Activated CD8-positive, alpha-beta memory T cell treated with anti-CD3 and anti-CD28 coated beads for 4 hours (primary cell): ENCODE data around the gene FCSK.
"Not testable (repeated sequence)": the region's sequence is repeated elsewhere in the genome, so short reads cannot be mapped to it uniquely, and the experiment has no call there.

ENCODE experiments used
- DNase-seq, 2 donors: peaks; one replicate each; pipeline ENCODE4 v3.0.0-alpha.2; 2020; ENCODE audit warnings: low read depth in 2 of 2

Gene FCSK

GRCh38 chr16:70454222-70455034, at the start of gene FCSK:
TSS of gene FCSK (plus strand) at chr16:70454595. CDS start at chr16:70463191, 8,596 bp downstream.
- DNase-seq, result peak; percentile 25 to 31

GRCh38 chr16:70406104-70406503, 48.3 kb upstream of the FCSK start:
- not testable (repeated sequence) for DNase-seq

- no peak for DNase-seq
Measured at GRCh38 chr16:70407811-70408274, 46.6 kb upstream of the FCSK start.

- DNase-seq, result no peak
Measured at GRCh38 chr16:70410734-70411133, 43.7 kb upstream of the FCSK start.

- no peak for DNase-seq
Measured at GRCh38 chr16:70412385-70412784, 42.0 kb upstream of the FCSK start.

GRCh38 chr16:70413572-70413971, 40.8 kb upstream of the FCSK start:
- not testable (repeated sequence) for DNase-seq

- DNase-seq, result no peak
Measured at GRCh38 chr16:70416748-70417616, 37.4 kb upstream of the FCSK start.

- DNase-seq, result no peak
Measured at GRCh38 chr16:70417661-70418060, 36.7 kb upstream of the FCSK start.

GRCh38 chr16:70418274-70418992, 36.0 kb upstream of the FCSK start:
- DNase-seq, result no peak

- no peak for DNase-seq
Measured at GRCh38 chr16:70418993-70419318, 35.4 kb upstream of the FCSK start.

- DNase-seq, result no peak
Measured at GRCh38 chr16:70419384-70420327, 34.7 kb upstream of the FCSK start.

GRCh38 chr16:70421014-70421413, 33.4 kb upstream of the FCSK start:
- no peak for DNase-seq

GRCh38 chr16:70421473-70422311, 32.7 kb upstream of the FCSK start:
- no peak for DNase-seq

- DNase-seq, result no peak
Measured at GRCh38 chr16:70422543-70422942, 31.9 kb upstream of the FCSK start.

- no peak for DNase-seq
Measured at GRCh38 chr16:70427786-70428177, 26.6 kb upstream of the FCSK start.

GRCh38 chr16:70428178-70428998, 26.0 kb upstream of the FCSK start:
- peak; percentile 29 to 35 for DNase-seq

GRCh38 chr16:70429888-70430666, 24.3 kb upstream of the FCSK start:
- no peak for DNase-seq
